Adipose tissue (tissue), 3 donors: ENCODE measurements around the gene CLASRP. TPM values are rescaled to one million over a fixed set of nuclear protein-coding genes. Genes with fewer than 3 reads are reported as not detected.
"Not testable (repeated sequence)": the region's sequence is repeated elsewhere in the genome, so short reads cannot be mapped to it uniquely, and the experiment has no call there.

Source experiments
- H3K27ac ChIP-seq: one replicate; pipeline ENCODE4 v1.5.1; 2013; ENCODE audit warnings: low read depth, low read length
- WGBS, 3 donors: extraction: QIAGEN DNeasy Blood & Tissue Kit; methylation state at CpG; one replicate each; pipeline ENCODE4 v1.1.7; 2013; 5-methylcytosine and 5-hydroxymethylcytosine counted together
- polyA plus RNA-seq, 3 donors: library from polyadenylated mRNA; stranded (reverse); fragments of 200-250 nt; gene quantifications; one replicate each; pipeline ENCODE4 v1.2.3, GENCODE V29; 2013
- donor health status: healthy with polysubstance abuse.
- donor health status: Bipolar disorder and iron deficiency.
- donor health status: healthy.

Gene CLASRP
- polyA plus RNA-seq, 3 donors: 40.2 to 73.4 (median 57.3) TPM

DNA sequence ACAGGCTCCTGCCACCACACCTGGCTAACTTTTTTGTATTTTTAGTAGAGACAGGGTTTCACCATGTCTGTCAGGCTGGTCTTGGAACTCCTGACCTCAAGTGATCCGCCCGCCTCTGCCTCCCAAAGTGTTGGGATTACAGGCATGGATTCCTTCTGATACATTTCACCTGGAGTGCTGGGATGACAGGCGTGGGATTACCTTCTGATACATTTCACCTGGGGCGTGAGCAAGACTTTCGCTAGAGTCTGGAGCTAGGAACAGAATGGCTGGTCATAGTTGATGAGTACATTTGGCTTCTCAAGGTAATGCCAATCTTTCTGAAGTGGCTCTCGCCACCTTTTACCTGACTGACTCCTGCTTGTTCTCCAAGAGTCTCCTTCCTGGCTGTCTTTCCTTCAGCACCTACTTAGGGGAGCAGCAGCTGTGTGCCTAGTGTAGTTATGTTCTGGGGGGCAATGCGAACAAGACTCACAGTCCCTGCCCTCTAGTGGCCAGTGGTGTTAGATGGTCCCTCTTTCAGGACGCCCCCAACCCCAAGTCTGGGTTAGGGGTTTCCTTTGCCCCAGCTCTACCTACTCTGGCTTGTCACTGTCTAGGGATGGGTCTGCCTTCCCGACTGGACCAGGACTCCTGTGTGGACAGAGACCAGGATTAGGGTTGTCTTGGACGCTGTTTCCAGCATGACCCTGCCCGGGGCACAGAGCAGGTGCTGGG is 73.4 kb downstream of the CLASRP start:
- WGBS, 3 donors: 88 to 94% (median 93%) methylated on average over 11 of the region's 11 CpGs
- no peak overlapping the region for H3K27ac ChIP-seq

DNA sequence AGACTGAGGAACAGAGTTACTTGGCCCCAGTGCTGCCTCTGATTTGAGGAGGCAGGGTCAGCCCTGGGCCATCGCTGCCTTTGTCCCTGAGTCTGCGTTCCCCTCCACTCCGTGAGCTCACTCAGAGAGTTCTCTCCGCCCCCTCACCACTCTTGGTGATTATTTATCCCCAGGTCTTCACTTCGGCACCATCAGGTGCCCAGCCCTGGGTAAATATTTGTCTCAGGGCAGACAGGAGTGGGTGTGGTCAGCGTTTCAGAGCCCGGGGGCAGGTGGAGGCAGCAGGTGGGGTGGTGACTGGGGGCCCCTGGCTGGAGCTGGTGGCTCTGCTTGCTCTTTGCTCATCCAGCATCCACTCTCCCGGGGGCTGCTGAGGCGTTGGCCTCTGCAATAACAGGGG is 74.8 kb downstream of the CLASRP start:
- no peak overlapping the region for H3K27ac ChIP-seq
- WGBS, 3 donors: 30 to 84% (median 82%) methylated on average over 9 of the region's 9 CpGs

DNA sequence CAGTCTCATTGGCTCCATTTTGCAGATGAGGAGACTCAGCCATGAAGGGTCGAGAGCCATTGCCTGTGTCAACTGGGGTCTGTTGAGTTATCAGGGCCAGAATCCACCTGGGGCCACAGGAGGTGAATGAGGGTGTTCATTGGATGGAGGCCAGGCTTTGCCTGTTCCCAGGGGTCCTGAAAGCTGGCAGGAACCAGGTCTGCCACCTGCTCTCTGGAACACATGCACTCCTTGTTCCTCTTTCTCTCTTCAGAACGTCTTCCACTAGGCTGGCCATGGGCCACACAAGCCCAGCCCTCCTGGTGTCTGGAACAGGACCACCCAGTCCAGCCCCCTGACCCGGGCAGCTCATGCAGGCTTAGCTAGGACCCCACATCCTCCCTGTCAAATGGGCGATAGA is 75.3 kb downstream of the CLASRP start:
- no peak overlapping the region for H3K27ac ChIP-seq
- 75 to 80% (median 79%) methylated on average over 4 of the region's 4 CpGs for WGBS, 3 donors

DNA sequence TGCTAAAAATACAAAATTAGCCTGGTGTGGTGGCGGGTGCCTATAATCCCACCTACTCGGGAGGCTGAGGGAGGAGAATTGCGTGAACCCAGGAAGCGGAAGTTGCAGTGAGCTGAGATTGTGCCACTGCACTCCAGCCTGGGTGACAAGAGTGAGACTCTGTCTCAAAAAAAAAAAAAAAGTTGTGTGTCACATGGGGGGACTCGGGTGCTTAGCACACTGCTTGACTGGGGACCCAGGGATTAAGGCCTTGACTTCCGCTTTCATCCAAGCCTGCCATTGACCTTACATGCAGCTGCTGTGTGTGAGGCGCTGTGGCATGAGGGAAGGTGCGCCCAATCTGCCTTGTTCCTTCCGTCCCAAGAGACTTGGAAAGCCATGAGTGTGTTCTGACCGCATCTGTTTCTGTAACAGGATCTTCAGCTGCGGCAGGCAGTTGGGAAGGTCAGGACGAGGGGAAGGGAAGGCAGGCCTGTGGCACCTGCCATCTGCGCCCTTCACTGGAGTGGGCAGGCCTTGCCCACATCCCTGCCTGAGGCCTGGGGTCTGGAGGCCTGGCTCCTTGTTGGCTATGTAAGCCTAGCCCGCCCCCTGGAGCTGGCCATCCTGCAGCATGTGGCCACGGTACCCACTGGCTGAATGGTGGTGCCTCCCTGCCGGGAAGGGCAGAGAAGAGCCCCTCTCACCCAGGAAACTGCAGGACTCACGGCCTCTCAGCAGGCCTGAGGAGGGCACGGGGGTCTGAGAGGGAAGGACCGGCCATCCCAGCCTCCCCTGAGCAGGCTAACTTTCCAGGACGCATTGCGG is 77.2 kb downstream of the CLASRP start:
- H3K27ac ChIP-seq: no peak overlapping the region
- 82 to 92% (median 83%) methylated on average over 21 of the region's 21 CpGs for WGBS, 3 donors

DNA sequence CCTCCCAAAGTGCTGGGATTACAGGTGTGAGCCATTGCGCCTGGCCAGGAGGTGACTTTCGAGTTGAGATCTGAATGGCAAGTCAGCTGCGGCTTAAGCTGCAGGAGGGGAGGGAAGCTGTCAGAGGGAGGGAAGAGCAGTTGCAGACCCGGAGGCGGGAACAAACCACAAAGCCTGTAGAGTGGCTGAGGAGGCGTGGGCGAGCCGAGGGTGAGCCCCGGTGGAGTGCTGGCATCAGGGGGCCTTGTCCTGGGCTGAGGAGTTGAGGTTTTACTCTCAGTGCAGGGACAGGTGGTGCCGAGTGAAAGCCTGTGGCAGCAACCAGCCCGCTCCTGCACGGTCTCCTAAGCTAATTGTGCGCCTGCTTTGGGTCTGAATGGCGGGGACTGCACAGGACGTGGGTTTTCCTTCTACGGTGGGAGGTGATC is 78.3 kb downstream of the CLASRP start:
- 37 to 64% (median 45%) methylated on average over 16 of the region's 16 CpGs for WGBS, 3 donors
- no peak overlapping the region for H3K27ac ChIP-seq

DNA sequence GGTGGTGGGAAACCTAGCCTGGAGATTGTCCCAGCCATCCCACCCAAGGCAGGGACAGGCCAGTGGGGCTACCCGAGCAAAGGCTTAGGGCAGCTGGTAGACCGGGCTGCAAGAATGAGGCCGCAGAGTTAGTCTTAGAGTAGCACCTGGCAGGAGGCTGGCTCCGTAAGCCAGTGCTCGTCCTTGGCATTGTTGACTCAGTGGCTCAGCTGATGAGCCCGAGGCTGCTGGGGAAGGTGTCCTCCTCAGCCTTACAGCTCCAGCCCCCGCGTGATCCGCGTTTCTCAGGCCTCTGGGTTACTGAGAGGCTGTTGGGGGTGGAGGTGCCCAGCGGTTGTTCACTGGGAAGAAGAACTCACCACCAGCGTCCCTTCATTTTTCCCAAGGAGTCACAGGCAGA is 78.8 kb downstream of the CLASRP start:
- H3K27ac ChIP-seq: no peak overlapping the region
- 37 to 72% (median 66%) methylated on average over 12 of the region's 12 CpGs for WGBS, 3 donors

DNA sequence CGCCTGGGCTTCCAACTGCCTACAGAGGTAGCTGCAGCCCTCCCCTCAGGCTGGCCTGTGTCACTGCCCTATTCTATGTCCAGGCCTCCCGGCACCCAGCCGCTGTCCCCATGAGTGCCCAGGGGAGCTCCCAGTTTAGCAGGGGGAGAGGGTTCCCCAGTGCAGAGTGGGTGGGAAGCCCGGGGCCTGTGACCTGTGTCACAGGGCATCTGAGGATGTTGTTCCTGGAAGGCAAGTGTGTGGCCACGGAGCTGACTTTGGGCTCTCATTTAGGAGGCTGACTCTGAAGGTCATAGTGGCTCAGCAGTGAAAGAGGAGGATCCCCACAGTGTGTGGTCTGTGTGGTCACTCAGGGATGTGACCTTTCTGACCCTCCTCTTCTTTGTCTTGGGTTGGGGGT is 79.3 kb downstream of the CLASRP start:
- H3K27ac ChIP-seq: no peak overlapping the region
- 64 to 69% (median 68%) methylated on average over 5 of the region's 5 CpGs for WGBS, 3 donors

DNA sequence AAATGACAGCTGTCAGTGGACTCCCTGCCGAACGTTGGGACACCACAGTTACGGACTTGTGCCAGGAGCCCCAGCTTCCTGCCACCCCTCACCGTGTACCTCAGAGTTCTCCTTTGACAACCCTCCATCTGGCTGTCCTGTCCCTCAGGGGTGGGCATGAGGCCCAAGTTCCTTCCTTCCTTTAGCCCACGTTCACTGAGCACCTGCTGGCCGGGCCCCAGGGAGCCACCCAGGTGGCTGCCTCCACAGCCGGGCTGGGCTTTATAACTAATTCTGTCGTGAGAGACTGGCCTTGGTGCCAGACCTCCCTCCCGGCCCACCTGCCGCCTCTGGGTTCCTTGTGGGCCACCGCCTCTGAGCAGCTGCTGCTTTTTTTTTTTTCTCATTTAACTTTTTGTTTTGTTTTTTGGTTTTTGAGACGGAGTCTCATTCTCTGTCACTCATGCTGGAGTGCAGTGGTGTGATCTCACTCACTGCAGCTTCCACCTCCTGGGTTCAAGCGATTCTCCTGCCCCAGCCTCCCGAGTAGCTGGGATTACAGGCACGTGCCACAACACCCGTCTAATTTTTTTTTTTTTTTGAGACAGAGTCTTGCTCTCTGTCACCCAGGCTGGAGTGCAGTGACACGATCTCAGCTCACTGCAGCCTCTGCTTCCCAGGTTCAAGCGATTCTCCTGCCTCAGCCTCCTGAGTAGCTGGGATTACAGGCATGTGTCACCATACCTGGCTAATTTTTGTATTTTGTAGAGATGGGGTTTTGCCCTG is 79.9 kb downstream of the CLASRP start:
- WGBS, 3 donors: 41 to 61% (median 42%) methylated on average over 18 of the region's 18 CpGs
- H3K27ac ChIP-seq: not testable (repeated sequence)

DNA sequence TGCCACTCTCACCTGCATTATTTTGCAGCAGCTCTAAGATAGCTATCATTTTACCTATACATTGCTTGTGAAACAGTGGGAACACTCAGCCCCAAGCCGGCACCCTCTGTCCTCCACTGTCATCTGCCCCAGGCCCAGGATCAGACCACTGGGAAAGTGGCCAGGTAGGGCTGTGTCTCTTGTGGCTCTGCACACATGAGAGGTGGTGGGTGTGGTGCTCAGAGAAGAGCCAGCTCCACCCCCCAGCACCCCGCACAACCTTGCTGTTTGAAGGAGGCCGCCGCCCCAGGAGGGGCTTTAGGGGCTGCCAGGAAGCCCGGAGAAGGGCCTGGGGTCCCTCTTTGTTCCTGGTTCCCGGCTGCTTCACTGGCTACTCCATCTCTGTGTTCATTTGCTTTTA is 80.7 kb downstream of the CLASRP start:
- 85 to 90% (median 87%) methylated on average over 6 of the region's 6 CpGs for WGBS, 3 donors
- no peak overlapping the region for H3K27ac ChIP-seq

Other genes with a start within 250 kb of the CLASRP start
- 10 to 100 TPM; 23.8 to 66.5 (median 62.1) TPM for gene BCAM, start 229.9 kb upstream of the CLASRP start, polyA plus RNA-seq
- 10 to 100 TPM; 23.8 to 83.0 (median 58.7) TPM for gene NECTIN2, start 192.7 kb upstream of the CLASRP start, polyA plus RNA-seq
- gene TOMM40, start 147.8 kb upstream of the CLASRP start, polyA plus RNA-seq: 10 to 100 TPM; 25.6 to 60.5 (median 26.4) TPM
- 1,000 to 10,000 TPM in 1 of 3 donors, 100 to 1,000 TPM in 2; 118 to 1,060 (median 448) TPM for gene APOE, start 133.2 kb upstream of the CLASRP start, polyA plus RNA-seq
- gene APOC1, start 124.4 kb upstream of the CLASRP start, polyA plus RNA-seq: 10 to 100 TPM; 33.9 to 42.9 (median 40.3) TPM
- gene APOC4, start 96.8 kb upstream of the CLASRP start, polyA plus RNA-seq: not detected
- gene APOC2, start 93.0 kb upstream of the CLASRP start, polyA plus RNA-seq: under 1 TPM in 2 of 3 donors, not detected in 1; 0.18 to 0.36 TPM
- 100 to 1,000 TPM in 1 of 3 donors, 10 to 100 TPM in 2; 55.8 to 151 (median 75.7) TPM for gene CLPTM1, start 83.7 kb upstream of the CLASRP start, polyA plus RNA-seq
- gene RELB, start 37.6 kb upstream of the CLASRP start, polyA plus RNA-seq: 10 to 100 TPM; 11.0 to 64.9 (median 12.7) TPM
- under 1 TPM; 0.22 to 0.48 (median 0.45) TPM for gene ZNF296, start 37.4 kb downstream of the CLASRP start, polyA plus RNA-seq
- 10 to 100 TPM; 12.4 to 29.6 (median 19.3) TPM for gene GEMIN7, start 40.2 kb downstream of the CLASRP start, polyA plus RNA-seq
- 10 to 100 TPM; 15.4 to 17.5 (median 16.9) TPM for gene PPP1R37, start 54.1 kb downstream of the CLASRP start, polyA plus RNA-seq
- gene NKPD1, start 121.9 kb downstream of the CLASRP start, polyA plus RNA-seq: under 1 TPM; 0.04 to 0.11 (median 0.05) TPM
- gene TRAPPC6A, start 139.2 kb downstream of the CLASRP start, polyA plus RNA-seq: 10 to 100 TPM; 25.0 to 43.9 (median 31.7) TPM
- 1 to 10 TPM; 3.5 to 4.0 (median 3.9) TPM for gene BLOC1S3, start 139.7 kb downstream of the CLASRP start, polyA plus RNA-seq
- gene EXOC3L2, start 206.4 kb downstream of the CLASRP start, polyA plus RNA-seq: 1 to 10 TPM; 1.1 to 5.0 (median 1.7) TPM
- gene MARK4, start 212.2 kb downstream of the CLASRP start, polyA plus RNA-seq: 10 to 100 TPM; 10.8 to 18.7 (median 14.7) TPM